Fibroblast of lung (primary cell): ENCODE measurements around the gene CADPS. TPM values are rescaled to one million over a fixed set of nuclear protein-coding genes. Genes with fewer than 3 reads are reported as not detected.

Source experiments
- DNase-seq, 2 donors: peaks; one replicate each; pipeline versions ENCODE4 v3.0.0 to v3.0.0-alpha.2; 2010; ENCODE audit warnings: low read depth in 2 of 2
- H2AFZ ChIP-seq: 2 replicates; pipeline ENCODE4 v1.5.1; 2012; ENCODE audit warnings: low read length, control low read depth, inconsistent platforms
- H3K27ac ChIP-seq: 2 replicates; pipeline ENCODE4 v1.5.1; 2011; ENCODE audit warnings: low read length, control low read depth; ENCODE audit not compliant: insufficient read depth
- H3K27me3 ChIP-seq: 2 replicates; pipeline ENCODE4 v1.5.1; 2011; ENCODE audit warnings: mild to moderate bottlenecking, low read length; ENCODE audit not compliant: control insufficient read depth, insufficient read depth
- H3K36me3 ChIP-seq: 2 replicates; pipeline ENCODE4 v1.5.1; 2011; ENCODE audit warnings: low read length; ENCODE audit not compliant: control insufficient read depth, insufficient read depth
- H3K4me1 ChIP-seq: 2 replicates; pipeline ENCODE4 v1.5.1; 2011; ENCODE audit warnings: low read length; ENCODE audit not compliant: control insufficient read depth, insufficient read depth; ENCODE audit errors: extremely low read depth
- H3K4me2 ChIP-seq: 2 replicates; pipeline ENCODE4 v1.5.1; 2011; ENCODE audit warnings: low read length, control low read depth; ENCODE audit not compliant: insufficient read depth; ENCODE audit errors: extremely low read depth
- H3K4me3 ChIP-seq, 4 experiments: fragments of 200-600 bp in 1 of 4; sonication (generic) in 1 of 4; replicated peaks in 1 of 4; 2 replicates each; pipeline ENCODE4 v1.5.1; 2011 to 2016; ENCODE audit warnings: low read length in 4 of 4, low read depth in 3 of 4, mild to moderate bottlenecking in 3 of 4, control low read depth in 2 of 4, inconsistent platforms in 1 of 4, mixed read lengths in 1 of 4; ENCODE audit not compliant: insufficient read depth in 1 of 4; ENCODE audit errors: control extremely low read depth in 1 of 4
- H3K79me2 ChIP-seq: 2 replicates; pipeline ENCODE4 v1.5.1; 2012; ENCODE audit warnings: mild to moderate bottlenecking, low read length, inconsistent platforms; ENCODE audit not compliant: control insufficient read depth, insufficient read depth
- H3K9ac ChIP-seq: 2 replicates; pipeline ENCODE4 v1.5.1; 2011; ENCODE audit warnings: mild to moderate bottlenecking, low read length, control low read depth; ENCODE audit not compliant: insufficient read depth
- H3K9me3 ChIP-seq: 2 replicates; pipeline ENCODE4 v1.5.1; 2012; ENCODE audit warnings: low read depth, low read length; ENCODE audit not compliant: control insufficient read depth, insufficient read depth
- H4K20me1 ChIP-seq: 2 replicates; pipeline ENCODE4 v1.5.1; 2011; ENCODE audit warnings: low read length; ENCODE audit not compliant: control insufficient read depth, insufficient read depth; ENCODE audit errors: extremely low read depth
- EZH2 ChIP-seq: IDR thresholded peaks from 2 replicates; pipeline ENCODE4 v1.5.1; 2012; ENCODE audit warnings: low read length, control low read depth, mild to moderate bottlenecking; ENCODE audit errors: missing control alignments
- polyA plus RNA-seq, 2 donors: library from polyadenylated mRNA; depleted of rRNA in 1 of 2; stranded (reverse) in 1 of 2; unstranded in 1 of 2; fragments of >200 nt; gene quantifications; 2 replicates each; pipeline ENCODE4 v1.2.1, GENCODE V29; 2011 to 2012; ENCODE audit warnings: missing spikeins in 1 of 2
- total RNA-seq: library from RNA; depleted of rRNA; stranded (reverse); fragments of >200 nt; gene quantifications from 2 replicates; pipeline ENCODE4 v1.2.1, GENCODE V29; 2014
- TF ChIP-seq, protein P1 (sequence below), 2 donors: IDR thresholded peaks in 1 of 2; conservative IDR thresholded peaks in 1 of 2; 1 replicate in 1 of 2; 2 replicates in 1 of 2; pipeline ENCODE4 v1.5.1; 2011 to 2012; ENCODE audit warnings: low read length in 2 of 2, control low read depth in 1 of 2, inconsistent platforms in 1 of 2, low read depth in 1 of 2, mild to moderate bottlenecking in 1 of 2

Gene CADPS
- total and polyA plus RNA-seq, 2 donors (not counting 1 experiment from before 2014, with no cell fraction given) = 2.3 to 63.1 TPM

DNA sequence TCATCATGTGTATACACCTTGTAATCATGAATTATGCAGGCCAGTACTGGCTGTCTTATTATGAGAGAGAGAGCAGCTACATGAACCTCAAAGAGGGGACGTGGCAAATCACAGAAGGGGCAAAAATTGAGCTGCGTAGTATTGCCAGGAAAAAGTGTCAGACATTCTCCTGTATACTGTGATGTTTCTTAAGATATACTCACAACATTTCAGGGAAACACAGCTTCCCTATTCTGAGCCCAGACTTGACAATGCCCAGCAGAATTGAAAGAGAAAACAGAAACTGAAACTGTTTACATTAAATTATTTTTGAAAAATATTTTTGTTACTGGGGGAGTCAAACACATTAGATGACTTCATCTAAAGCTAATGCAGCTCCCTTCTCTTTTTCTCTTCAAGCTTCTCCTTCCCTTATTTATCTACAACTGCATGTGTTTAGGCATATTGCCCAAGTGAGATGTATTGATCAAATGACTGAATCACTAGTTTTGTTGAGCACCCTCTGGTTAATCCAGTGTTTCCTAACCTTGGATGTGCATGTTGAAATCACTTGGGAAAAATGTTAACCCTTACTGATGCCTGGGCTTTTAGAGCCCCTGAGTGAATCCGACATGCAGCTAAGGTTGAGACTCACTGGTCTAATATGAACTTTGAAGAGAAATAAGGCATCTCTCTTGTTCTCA, 39.5 kb downstream of the CADPS start:
- H2AFZ ChIP-seq = no peak overlapping the region
- H3K27ac ChIP-seq = no peak overlapping the region
- no peaks in the 10 kb centered on the region for H3K4me1 ChIP-seq
- no peaks in the 10 kb centered on the region for H3K36me3 ChIP-seq
- H3K4me3 ChIP-seq = no peak overlapping the region
- no peaks in the 10 kb centered on the region for H3K9me3 ChIP-seq
- no peak overlapping the region for H3K9ac ChIP-seq
- H3K27me3 ChIP-seq = no peaks in the 10 kb centered on the region
- TF ChIP-seq, protein P1, sequence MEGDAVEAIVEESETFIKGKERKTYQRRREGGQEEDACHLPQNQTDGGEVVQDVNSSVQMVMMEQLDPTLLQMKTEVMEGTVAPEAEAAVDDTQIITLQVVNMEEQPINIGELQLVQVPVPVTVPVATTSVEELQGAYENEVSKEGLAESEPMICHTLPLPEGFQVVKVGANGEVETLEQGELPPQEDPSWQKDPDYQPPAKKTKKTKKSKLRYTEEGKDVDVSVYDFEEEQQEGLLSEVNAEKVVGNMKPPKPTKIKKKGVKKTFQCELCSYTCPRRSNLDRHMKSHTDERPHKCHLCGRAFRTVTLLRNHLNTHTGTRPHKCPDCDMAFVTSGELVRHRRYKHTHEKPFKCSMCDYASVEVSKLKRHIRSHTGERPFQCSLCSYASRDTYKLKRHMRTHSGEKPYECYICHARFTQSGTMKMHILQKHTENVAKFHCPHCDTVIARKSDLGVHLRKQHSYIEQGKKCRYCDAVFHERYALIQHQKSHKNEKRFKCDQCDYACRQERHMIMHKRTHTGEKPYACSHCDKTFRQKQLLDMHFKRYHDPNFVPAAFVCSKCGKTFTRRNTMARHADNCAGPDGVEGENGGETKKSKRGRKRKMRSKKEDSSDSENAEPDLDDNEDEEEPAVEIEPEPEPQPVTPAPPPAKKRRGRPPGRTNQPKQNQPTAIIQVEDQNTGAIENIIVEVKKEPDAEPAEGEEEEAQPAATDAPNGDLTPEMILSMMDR (conservative IDR thresholded peaks at IDR 0.05 in 1 of 2, IDR thresholded peaks at IDR 0.05 in 1 of 2; ENCODE audit: low read depth in 1 of 2, low read length in 2 of 2) = no peak
- TF ChIP-seq EZH2 = no peak
- peak in 1 of 2 donors; percentile 16 for DNase-seq
- H4K20me1 ChIP-seq = no peaks in the 10 kb centered on the region
- H3K79me2 ChIP-seq = no peaks in the 10 kb centered on the region
- no peak overlapping the region for H3K4me2 ChIP-seq

DNA sequence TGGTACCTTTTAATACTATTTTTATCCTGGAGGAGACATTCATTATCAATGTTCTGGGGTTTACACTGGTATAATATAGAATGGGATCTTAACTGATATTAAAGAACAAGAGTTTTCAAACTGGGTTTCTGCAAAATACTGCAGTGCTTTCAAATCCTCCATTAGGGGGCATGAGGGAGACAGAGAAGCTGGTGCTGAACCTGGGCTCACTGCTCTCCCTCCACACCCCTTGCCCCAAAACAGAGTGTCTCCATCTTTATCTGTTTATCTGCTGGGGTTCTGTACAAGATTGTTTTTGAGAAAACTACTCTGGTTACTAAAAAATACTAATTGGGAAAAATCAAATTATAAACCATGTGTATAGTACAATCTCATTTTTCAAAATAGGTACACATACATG, 41.7 kb downstream of the CADPS start:
- Histone ChIP-seq H4K20me1 (no peaks in the 10 kb centered on the region), H3K4me2 (no peak overlapping the region), H3K4me3 (no peak overlapping the region), H3K4me1 (no peaks in the 10 kb centered on the region), H3K9ac (no peak overlapping the region), H2AFZ (no peak overlapping the region), H3K79me2 (no peaks in the 10 kb centered on the region), H3K9me3 (no peaks in the 10 kb centered on the region), H3K36me3 (no peaks in the 10 kb centered on the region), H3K27me3 (no peaks in the 10 kb centered on the region), H3K27ac (no peak overlapping the region)
- peak in 1 of 2 donors; percentile 19 for DNase-seq
- no peak for TF ChIP-seq EZH2
- TF ChIP-seq, protein P1 (conservative IDR thresholded peaks at IDR 0.05 in 1 of 2, IDR thresholded peaks at IDR 0.05 in 1 of 2; ENCODE audit: low read depth in 1 of 2, low read length in 2 of 2) = peak; percentile 29 to 42

DNA sequence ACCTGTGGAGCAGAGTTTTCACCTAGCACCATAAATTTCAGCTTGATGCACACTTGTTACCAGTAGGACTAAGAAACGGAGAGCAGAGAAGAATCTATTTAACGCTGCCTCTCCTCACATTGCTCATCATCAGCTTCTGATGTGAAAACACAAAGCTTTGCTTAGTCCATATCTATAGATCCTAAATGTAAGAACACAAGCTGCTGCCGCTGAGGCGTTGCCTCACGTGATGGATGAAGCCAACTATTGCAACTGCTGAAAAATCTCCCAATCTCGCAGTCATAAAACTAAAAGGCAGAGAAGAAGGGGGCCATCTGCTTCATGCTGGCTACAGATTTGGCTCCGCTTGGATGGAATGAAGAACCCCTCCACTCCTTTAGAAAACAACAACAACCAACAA, 42.7 kb downstream of the CADPS start:
- Histone ChIP-seq H3K36me3 (no peaks in the 10 kb centered on the region), H3K79me2 (no peaks in the 10 kb centered on the region), H3K4me1 (no peaks in the 10 kb centered on the region), H4K20me1 (no peaks in the 10 kb centered on the region), H3K4me2 (no peak overlapping the region), H2AFZ (no peak overlapping the region), H3K4me3 (no peak overlapping the region), H3K9me3 (no peaks in the 10 kb centered on the region), H3K27me3 (no peaks in the 10 kb centered on the region), H3K27ac (no peak overlapping the region), H3K9ac (no peak overlapping the region)
- TF ChIP-seq EZH2 = no peak
- DNase-seq = no peak
